NCI-H526 treated with DMSO at 0.1 percent for 48 hours (cell line): ENCODE data around the gene UNC119B.

Experiments used
- DNase-seq: peaks from one replicate; lab custom pipeline; 2025; lab: John Stamatoyannopoulos, UW

Gene UNC119B

DNA sequence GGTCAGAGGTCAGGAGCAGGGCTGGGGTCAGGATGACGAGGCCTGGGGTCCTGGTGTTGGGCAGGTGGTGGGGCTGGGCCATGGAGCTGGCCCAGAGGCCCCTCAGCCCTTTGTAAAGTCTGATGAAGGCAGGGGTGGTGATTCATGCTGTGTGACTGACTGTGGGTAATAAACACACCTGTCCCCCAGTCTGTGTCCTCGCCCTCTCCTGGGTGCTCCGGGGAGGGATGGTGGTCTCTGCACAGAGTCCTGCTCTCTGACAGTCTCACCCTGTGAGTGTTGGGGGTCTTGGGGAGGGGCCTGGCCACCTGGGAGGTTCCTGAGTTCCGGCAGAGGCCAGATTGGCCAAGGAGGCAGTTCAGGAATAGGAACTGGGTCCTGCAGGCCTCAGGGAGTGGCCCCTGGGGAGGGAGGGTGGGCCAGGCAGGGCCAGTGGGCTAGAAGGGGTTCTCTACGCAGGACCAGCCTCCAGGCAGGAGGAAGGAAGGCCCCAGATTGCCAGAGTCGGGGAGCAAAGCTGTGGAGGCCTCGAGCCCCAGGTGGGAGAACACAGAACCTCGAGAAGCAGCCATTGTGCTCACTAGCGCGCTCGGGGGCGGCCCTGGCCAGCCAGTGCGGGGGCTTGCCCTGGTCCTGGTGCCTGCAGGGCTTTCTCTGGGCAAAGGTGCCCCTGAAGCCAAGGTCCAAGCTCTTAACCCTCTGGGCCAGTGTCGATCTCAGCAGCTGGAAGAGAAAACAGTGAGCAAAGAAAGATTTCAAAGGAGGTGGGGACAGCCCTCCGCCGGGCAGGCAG, 29.8 kb downstream of the UNC119B start:
- DNase-seq: no peak

DNA sequence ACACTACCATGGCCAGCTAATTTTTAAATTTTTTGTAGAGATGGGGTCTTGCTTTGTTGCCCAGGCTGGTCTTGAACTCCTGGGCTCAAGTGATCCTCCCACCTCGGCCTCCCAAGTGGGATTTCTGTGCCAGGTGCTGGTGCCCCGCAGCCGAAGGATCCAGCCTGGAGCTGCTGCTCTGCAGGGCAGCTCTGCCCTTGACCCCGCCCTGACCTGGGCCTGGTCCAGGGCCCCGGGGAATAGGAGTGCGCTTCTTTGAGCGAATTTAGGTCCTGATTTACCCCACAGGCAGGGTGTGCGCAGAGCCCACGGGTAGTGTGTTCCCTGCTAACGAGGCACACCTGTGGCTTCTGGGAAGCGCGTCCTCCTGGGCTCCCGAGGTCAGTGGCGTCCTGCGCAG, 30.6 kb downstream of the UNC119B start:
- DNase-seq: no peak

- no peak for DNase-seq
Observed at GRCh38 chr12:120741476-120742421, 31.5 kb downstream of the UNC119B start.

- no peak for DNase-seq
Observed at GRCh38 chr12:120744922-120745493, 34.8 kb downstream of the UNC119B start.

DNA sequence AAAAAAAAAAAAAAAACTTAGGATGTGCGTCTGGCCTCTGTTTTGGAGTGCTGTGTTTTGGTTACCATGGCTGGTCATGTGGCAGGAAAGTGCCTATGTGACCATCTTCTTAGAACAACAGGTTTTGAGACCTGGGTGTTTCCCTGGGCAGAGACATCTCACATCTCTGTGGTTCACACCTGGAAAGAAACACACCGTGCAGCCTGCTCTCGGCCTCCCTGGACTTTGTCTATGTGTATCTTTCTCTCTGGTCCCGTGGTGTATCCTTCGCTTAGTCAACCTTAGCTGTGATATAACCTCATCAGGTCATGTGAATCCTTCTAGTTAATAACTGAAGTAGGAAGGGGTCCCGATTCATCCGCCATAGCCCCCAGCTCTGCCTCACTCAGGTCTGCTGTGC, 38.0 kb downstream of the UNC119B start:
- no peak for DNase-seq

GRCh38 chr12:120749256-120749655, 39.0 kb downstream of the UNC119B start:
- DNase-seq: no peak

DNA sequence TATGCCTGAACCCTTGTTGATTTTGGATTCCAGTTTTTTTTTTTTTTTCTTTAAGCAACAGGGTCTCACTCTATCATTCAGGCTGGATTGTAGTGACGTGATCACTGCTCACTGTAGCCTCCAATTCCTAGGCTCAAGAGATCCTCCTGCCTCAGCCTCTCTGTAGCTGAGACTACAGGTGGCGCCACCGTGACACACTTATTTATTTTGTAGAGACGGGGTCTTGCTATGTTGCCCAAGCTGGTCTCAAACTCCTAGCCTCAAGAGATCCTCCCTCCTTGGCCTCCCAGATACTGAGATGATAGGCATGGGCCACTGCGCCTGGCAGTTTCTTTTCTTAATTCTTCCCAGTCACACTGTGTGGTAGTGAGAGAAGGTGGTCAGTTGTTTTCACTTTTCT, 40.5 kb downstream of the UNC119B start:
- DNase-seq: no peak

- DNase-seq: no peak
Observed at GRCh38 chr12:120751389-120751788, 41.1 kb downstream of the UNC119B start.

DNA sequence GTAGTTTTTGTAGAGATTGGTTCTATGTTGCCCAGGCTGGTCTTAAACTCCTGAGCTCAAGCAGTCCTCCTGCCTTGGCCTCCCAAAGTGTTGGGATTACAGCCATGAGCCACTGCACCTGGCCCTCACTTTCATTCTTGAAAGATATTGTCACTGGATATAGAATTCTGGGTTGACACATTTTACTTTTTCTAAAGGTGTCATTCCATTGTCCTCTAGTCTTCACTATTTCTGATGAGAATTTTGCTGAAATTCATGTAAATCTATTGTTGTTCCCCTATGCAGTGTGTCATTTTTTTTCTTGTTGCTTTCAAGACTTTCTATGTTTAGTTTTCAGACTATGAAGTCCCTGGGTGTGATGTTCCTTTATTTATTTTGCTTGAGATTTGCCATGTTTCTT, 44.5 kb downstream of the UNC119B start:
- no peak for DNase-seq

DNA sequence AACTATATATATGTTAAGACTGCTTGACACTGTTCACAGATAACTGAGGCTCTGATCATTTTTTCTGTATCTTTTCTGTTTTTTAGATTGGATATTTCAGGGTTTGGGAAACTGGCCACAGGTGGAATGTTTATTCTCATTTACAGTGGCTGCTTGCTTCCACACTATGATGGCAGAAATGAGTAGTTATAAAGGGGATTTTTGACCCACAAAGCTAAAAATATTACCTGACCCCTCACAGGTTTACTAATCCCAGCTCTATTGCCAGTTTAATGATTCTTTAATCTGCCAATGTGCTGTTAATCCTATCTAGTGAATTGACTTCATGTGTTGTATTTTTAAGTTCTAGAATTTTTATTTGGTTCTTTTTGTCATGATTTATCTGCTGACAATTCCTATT, 45.0 kb downstream of the UNC119B start:
- no peak for DNase-seq

GRCh38 chr12:120757226-120757742, 47.0 kb downstream of the UNC119B start:
- no peak for DNase-seq

DNA sequence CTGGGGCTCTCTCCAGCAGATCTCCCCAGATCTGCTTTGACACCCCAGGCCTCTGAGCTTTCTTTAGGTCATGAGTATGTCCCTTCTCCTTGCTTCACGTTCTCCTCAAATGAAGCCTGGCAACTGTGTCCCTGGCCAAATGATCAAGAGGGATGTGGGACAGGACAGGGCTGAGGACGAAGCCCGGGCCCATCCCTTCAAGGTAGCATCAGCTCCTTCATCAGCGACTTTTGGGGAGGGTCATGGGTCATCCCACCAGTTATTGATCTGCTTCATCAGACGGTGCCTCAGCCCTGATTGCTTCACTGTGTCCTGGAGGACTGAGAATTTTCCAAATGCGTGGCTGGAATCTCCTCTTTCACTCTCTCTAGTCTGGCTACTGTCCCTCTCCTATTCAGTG, 47.7 kb downstream of the UNC119B start:
- DNase-seq: no peak

GRCh38 chr12:120758798-120759590, 48.7 kb downstream of the UNC119B start:
- DNase-seq: no peak

DNA sequence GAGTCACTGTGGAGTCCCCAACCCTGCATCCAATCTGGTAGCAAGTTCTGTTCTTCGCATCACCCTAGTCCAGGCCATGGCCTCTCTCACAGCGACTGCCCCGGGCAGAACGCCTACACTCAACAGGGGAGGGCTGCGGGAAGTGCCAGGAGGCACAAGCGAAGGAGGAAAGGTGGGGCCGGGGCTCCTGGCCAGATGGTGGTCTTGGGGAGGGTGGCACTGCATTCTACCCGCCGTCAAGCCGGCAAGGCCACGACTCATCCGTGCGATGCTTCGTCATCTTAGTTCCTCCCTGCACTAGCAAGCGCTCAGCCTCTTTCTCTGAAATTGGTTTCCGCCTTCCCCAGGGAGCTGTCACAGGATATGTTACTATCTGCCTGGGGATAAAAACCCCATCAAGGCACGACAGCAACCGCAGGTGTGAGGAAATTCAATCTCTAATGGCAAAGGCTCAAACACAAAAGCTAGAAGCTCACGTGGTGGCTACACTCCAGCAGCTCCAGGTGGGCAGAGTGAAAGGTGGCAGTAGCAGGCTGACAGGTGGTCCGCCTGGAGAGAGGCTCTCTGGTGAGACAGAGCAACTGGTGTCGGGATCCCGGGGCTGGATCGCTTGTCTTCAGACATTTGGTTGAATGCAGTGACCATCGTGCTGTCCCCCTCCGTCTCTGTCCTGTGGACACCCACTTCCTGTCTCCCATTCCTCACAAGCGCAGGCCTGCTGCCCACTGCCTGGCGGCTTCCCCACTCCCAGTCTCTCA, 49.5 kb downstream of the UNC119B start:
- DNase-seq: peak; percentile 88

DNA sequence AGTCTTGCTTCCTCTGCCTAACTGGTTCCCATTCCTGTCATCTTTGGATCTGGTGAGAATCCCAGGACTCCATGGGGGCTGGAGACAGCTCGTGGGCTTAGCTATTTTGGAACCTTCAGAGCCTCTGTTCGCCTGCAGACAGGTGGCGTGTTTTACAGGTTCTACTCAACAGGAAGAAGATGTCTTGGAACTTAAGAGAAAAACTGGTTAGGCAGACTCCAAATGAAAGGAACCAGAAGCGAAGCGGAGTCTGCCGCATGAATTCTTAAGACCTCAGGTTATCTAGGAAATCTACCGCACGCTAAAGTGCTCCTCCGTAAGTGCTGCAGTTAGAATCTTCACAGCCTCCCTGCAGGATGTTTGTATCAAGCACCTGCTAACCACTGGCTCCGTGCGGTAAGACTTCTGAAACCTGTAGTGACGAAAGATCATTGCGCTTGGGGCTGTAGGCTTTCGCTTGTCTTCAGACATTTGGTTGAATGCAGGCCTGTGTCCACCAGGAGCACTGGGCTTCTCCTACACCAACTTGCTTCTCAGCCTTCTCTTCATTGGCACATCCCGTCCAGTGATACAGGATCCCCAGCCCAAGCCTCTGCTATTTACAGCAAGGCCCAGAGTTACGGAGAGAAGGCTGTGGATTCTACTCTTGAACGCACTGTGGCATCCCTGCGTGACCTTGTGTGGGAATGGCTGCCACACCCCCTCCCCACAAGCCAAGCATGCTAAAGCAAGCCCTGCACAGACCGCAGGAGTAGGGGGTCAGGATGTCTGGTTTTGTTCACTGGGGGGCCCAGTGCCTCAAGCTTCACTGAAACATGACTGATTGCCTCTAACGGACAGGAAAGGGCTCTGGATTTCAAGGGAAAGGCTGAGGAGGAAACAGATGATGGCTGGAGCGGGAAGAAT, 50.3 kb downstream of the UNC119B start:
- peak; percentile 51 for DNase-seq

GRCh38 chr12:120761519-120761934, 51.3 kb downstream of the UNC119B start:
- no peak for DNase-seq

- no peak for DNase-seq
Observed at GRCh38 chr12:120762086-120762485, 51.8 kb downstream of the UNC119B start.

GRCh38 chr12:120763250-120763649, 53.0 kb downstream of the UNC119B start:
- no peak for DNase-seq

- no peak for DNase-seq
Observed at GRCh38 chr12:120764816-120765215, 54.6 kb downstream of the UNC119B start.

- DNase-seq: no peak
Observed at GRCh38 chr12:120766566-120766965, 56.3 kb downstream of the UNC119B start.
